Thyroid gland (tissue), 4 donors: ENCODE measurements around the gene ALAS1. TPM values are rescaled to one million over a fixed set of nuclear protein-coding genes. Genes with fewer than 3 reads are reported as not detected.
A peak's percentile ranks its signal among the peaks of the same experiment; 100 is the strongest.

Experiments used
- DNase-seq, 2 donors: peaks; one replicate each; pipeline ENCODE4 v3.0.0-alpha.2; 2019
- H3K27ac ChIP-seq, 3 donors: fragments of 200-600 bp; sonication (generic); 1 replicate in 2 of 3; 2 replicates in 1 of 3; pipeline ENCODE4 v1.5.1; 2016 to 2019; ENCODE audit warnings: mild to moderate bottlenecking in 1 of 3, moderate library complexity in 1 of 3
- H3K27me3 ChIP-seq: fragments of 200-600 bp; sonication (generic); one replicate; pipeline ENCODE4 v1.5.1; 2019
- H3K36me3 ChIP-seq, 2 donors: fragments of 200-600 bp; sonication (generic); one replicate each; pipeline ENCODE4 v1.5.1; 2016 to 2019
- H3K4me1 ChIP-seq, 2 donors: fragments of 200-600 bp; sonication (generic); one replicate each; pipeline ENCODE4 v1.5.1; 2017 to 2019
- H3K4me3 ChIP-seq, 3 donors: fragments of 200-600 bp; sonication (generic); replicated peaks in 1 of 3; 1 replicate in 2 of 3; 2 replicates in 1 of 3; pipeline ENCODE4 v1.5.1; 2016; ENCODE audit warnings: mild to moderate bottlenecking in 1 of 3
- H3K9me3 ChIP-seq: fragments of 200-600 bp; sonication (generic); one replicate; pipeline ENCODE4 v1.5.1; 2017
- CTCF ChIP-seq, 6 experiments: fragments of 200-600 bp in 3 of 6; fragments of 450-650 bp in 3 of 6; sonication (generic) in 3 of 6; IDR thresholded peaks; one replicate each; pipeline ENCODE4 v1.5.1; 2016 to 2019; ENCODE audit warnings: antibody characterized with exemption in 6 of 6, mild to moderate bottlenecking in 2 of 6, inconsistent platforms in 1 of 6, moderate library complexity in 1 of 6
- POLR2A ChIP-seq, 2 donors: fragments of 450-650 bp; IDR thresholded peaks; one replicate each; pipeline ENCODE4 v1.6.1; 2017; ENCODE audit warnings: antibody characterized with exemption in 2 of 2, mild to moderate bottlenecking in 2 of 2, moderate library complexity in 1 of 2
- WGBS, 2 donors: methylation state at CpG; one replicate each; pipeline ENCODE4 v1.1.5; 2017; 5-methylcytosine and 5-hydroxymethylcytosine counted together
- intact Hi-C: fragments of 100-400 bp; cut with DNase I; formaldehyde crosslinking; loops from one replicate; pipeline ENCODE4 v1.15.1; 2023
- total RNA-seq, 4 donors: library from RNA; depleted of rRNA; stranded (reverse); fragments of >200 nt; gene quantifications; one replicate each; pipeline ENCODE4 v1.2.3, GENCODE V29; 2016

The ALAS1 gene
- total RNA-seq, 4 donors from 2014 or later: 27.7 to 51.9 (median 45.9) TPM

GRCh38 chr3:52221563-52222318 is 23.8 kb downstream of the ALAS1 start:
- H3K27me3 ChIP-seq: no peaks in the 10 kb centered on the region

GRCh38 chr3:52222319-52223221 is 24.6 kb downstream of the ALAS1 start:
- Histone ChIP-seq H3K36me3 (no peaks in the 10 kb centered on the region), H3K4me1 (peaks cover 24 to 34% of the 10 kb centered on the region in 2 donors), H3K27me3 (no peaks in the 10 kb centered on the region), H3K4me3 (no peak overlapping the region), H3K27ac (no peak overlapping the region), H3K9me3 (no peaks in the 10 kb centered on the region)
- intact Hi-C loops: no loop called here
- WGBS, 2 donors: 92 to 93% methylated on average over 24 to 35 of the region's 41 CpGs
- no peak for TF ChIP-seq POLR2A (IDR thresholded peaks at IDR 0.05)
- no peak for DNase-seq

More at GRCh38 chr3:52221563-52222318, 23.8 kb downstream of the ALAS1 start:
- no peak overlapping the region for H3K4me3 ChIP-seq
- TF ChIP-seq CTCF (IDR thresholded peaks at IDR 0.05) (no peak), POLR2A (IDR thresholded peaks at IDR 0.05) (no peak)
- H3K9me3 ChIP-seq: no peaks in the 10 kb centered on the region
- H3K27ac ChIP-seq: no peak overlapping the region
- no peaks in the 10 kb centered on the region for H3K36me3 ChIP-seq
- peak in 1 of 2 donors; percentile 13 for DNase-seq
- peaks cover 32 to 43% of the 10 kb centered on the region in 2 donors for H3K4me1 ChIP-seq
- WGBS, 2 donors: 88 to 91% methylated on average over 15 to 21 of the region's 34 CpGs
- intact Hi-C loops: no loop called here

GRCh38 chr3:52223449-52224408 is 25.8 kb downstream of the ALAS1 start:
- peaks cover 13 to 24% of the 10 kb centered on the region in 2 donors for H3K4me1 ChIP-seq
- H3K27me3 ChIP-seq: no peaks in the 10 kb centered on the region
- 92 to 96% methylated on average over 25 to 32 of the region's 32 CpGs for WGBS, 2 donors
- no peak overlapping the region for H3K4me3 ChIP-seq
- no peak for DNase-seq
- H3K27ac ChIP-seq: no peak overlapping the region
- no peaks in the 10 kb centered on the region for H3K9me3 ChIP-seq
- peaks cover 5% of the 10 kb centered on the region in 2 donors for H3K36me3 ChIP-seq
- intact Hi-C loops: no loop called here
- no peak for TF ChIP-seq CTCF (IDR thresholded peaks at IDR 0.05)
- TF ChIP-seq POLR2A (IDR thresholded peaks at IDR 0.05): no peak

GRCh38 chr3:52225452-52226228 is 27.7 kb downstream of the ALAS1 start, which contains the start of gene TLR9:
Gene TLR9, minus strand, starts transcription at chr3:52225645. Its CDS starts 116 bp downstream, at chr3:52225529.
- DNase-seq: no peak
- Histone ChIP-seq H3K36me3 (peaks cover 24 to 25% of the 10 kb centered on the region in 2 donors), H3K27ac (no peak within 1 kb of the TSS), H3K9me3 (no peaks in the 10 kb centered on the region), H3K4me1 (peaks cover 3 to 7% of the 10 kb centered on the region in 2 donors), H3K27me3 (no peaks in the 10 kb centered on the region), H3K4me3 (no peak within 1 kb of the TSS)
- 85 to 94% methylated on average over 6 to 9 of the region's 9 CpGs for WGBS, 2 donors
- TF ChIP-seq POLR2A (IDR thresholded peaks at IDR 0.05): no peak
- no peak for TF ChIP-seq CTCF (IDR thresholded peaks at IDR 0.05)
- intact Hi-C loops: no loop called here
